Inflammatory macrophage (primary cell): ENCODE measurements around the gene IDI2.

Experiments used
- DNase-seq, 2 donors: peaks; one replicate each; pipeline ENCODE4 v3.0.0-alpha.2; 2020 to 2022

IDI2 gene

GRCh38 chr10:976316-976715 is 49.3 kb downstream of the IDI2 start:
- DNase-seq, result no peak

- DNase-seq, result no peak
Observed at GRCh38 chr10:974785-975074, 50.9 kb downstream of the IDI2 start.

DNA sequence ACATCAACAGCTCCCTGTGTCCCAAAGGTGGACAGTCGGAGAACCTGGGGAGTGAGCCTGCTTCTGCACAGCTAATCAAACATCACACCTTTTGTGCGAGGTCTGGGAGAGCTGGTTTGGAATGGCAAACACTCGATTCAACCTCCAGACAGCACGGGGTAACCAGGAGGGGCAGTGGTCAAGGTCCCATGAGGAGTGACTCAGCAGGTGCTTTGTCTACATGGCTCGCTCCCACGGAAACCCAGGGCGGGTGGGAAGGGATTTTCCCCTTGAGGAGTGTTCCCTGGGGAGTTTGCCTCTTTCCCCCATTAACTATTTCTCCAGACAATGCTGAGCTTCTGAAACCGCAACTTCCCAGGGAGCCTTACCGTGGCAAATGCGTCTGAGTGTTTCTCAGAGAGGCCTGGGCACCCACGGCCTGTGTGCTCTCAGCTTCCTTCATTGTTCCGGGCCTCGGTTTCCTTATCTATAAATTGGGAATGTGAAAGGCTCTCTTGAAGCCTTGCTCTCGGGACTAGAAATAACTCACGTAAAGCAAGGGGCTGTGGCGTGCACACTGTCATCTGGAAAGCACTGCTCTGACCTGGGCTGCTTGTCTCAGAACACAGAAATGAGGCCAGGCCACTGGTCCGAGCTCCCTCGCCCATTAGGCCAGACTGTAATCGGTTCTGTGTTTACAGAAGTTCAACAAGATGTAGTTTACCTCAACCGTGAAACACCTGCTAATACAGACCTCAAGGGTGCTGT is 51.4 kb downstream of the IDI2 start:
- peak in 1 of 2 donors; percentile 25 for DNase-seq

GRCh38 chr10:972763-973162 is 52.9 kb downstream of the IDI2 start:
- peak in 1 of 2 donors; percentile 19 for DNase-seq

DNA sequence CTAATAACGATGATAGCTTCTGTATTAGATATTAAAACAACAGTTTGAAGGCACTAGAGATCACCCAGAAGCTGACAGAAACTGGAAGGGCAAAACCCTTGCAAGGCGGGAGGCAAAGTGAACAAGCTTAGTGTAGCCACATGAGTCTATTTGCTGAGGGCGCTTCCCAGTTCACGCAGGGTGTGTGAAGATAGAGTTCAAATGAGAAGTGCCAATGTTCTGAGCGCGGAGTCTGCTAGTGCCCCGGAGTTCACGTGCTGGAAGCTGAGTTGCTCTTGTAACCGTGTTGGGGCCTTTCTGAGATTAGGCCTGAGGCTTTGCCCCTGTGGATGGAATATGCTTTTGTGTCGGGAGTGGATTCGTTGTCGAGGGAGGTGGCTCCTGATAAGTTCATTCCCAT is 54.0 kb downstream of the IDI2 start:
- DNase-seq, result peak; percentile 13 to 30

GRCh38 chr10:971150-971542 is 54.5 kb downstream of the IDI2 start:
- DNase-seq, result peak; percentile 74 to 77

DNA sequence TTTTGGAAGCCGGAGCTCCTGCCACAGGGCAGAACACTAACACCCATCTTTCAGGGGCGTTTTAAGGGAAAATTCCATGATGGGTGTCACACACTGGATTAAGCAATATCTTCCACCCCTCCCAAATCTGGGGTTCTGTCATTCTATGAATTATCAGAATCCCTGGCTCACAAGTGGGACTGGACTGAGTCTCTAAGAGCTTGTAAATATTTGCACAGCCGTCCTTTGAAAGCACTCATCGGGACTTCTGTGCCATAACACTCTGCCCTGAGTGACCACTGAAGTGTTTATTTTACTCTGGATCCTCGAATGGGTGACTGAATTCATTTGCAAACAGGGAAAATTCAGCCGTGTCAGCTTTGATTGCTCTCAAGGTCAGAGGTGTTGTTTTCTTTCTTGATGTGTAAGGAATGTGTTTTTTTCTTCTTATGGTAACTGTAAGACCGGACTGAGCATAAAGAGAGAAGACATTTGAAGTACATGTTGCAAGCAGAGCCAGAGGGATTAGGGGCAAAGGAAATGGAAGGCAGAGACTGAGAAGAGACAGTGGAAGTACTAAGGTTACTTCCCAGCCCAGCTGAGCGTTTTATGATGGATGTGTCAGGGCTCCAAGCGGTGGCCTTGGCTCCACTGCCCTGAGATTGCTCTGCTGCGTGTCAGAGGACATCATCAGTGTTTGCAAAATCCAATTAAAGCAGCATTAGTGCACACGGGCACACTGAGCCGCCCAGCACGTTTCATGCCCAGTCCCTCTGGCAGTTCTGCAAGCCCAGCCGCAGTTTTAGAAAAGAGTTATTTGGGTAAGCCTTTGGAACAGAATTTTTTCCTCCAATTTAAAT is 55.1 kb downstream of the IDI2 start:
- DNase-seq, result no peak

DNA sequence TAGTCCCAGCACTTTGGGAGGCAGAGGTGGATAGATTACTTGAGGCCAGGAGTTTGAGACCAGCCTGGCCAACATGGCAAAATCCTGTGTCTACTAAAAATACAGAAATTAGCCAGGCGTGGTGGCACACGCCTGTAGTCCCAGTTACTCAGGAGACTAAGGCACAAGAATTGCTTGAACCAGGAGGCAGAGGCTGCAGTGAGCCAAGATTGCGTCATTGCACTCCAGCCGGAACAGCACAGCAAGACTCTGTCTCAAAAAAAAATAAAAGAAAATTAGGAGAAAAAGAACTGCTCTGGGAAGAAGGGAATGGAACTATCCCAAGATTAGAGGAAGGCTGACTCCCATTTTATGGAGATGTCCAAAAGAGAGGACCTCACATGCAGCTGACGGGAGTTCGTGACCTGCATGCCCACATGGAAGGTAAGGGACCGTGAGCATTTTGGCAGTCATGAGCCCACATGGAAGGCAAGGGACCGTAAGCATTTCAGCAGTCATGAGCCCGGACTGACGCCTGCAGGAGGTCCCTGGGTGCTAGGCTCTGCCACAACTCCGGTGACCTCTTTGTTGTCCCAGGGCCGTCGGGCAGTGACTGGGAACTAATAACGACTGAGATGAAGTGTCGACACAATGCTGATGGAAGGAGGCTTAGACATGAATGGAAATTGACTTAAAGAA is 56.0 kb downstream of the IDI2 start:
- DNase-seq, result no peak
